HG03045 (cell line): ENCODE results near the gene YWHAH.

Experiments
- ATAC-seq: cut with Tn5 transposase; IDR thresholded peaks from one replicate; pipeline ENCODE4 v1.9.1; 2021; ENCODE audit warnings: mild to moderate bottlenecking, moderate library complexity; ENCODE audit not compliant: unreplicated experiment

YWHAH gene

DNA sequence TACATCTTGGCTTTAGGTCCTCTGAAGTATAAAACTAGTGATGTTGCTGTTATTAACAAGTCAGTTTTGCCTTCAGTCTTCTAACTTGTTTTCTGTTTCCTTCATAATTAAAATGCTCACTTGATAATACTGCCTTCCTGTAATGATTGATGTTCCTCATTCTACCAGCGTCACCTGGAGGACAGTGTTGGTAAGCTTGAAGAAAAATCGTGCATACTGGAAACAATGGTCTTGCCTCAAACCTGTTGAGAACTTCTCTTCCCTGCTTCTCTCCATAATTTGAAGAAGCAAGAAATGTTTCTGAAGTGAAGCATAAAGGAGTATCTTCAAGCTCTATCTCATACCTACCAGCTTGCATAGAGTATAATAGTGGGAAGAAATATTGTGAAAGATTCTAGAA lies 3.0 kb downstream of the YWHAH start:
- no peak for ATAC-seq

- no peak for ATAC-seq
These were observed 3.7 kb downstream of the YWHAH start for GRCh38 chr22:31948002-31948401.

DNA sequence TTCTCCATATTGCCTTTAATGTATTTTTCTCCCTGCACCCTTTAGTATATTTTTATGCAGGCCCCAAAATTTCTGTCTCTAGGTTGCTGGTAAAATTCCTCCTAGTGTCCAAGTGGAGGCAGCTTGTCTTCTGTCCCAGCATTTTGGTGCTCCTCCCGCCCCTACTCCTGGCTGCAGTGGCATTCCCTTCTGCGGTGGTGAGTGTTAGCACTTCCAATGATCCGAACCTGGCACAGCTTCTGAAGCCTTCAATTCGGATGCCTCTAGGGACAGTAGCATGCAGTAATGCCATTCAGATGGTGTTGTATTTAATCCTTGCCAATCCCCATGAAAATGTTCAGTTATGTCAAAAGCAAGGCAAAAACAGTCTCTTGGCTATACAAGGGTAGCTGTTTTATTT lies 5.9 kb downstream of the YWHAH start:
- no peak for ATAC-seq

DNA sequence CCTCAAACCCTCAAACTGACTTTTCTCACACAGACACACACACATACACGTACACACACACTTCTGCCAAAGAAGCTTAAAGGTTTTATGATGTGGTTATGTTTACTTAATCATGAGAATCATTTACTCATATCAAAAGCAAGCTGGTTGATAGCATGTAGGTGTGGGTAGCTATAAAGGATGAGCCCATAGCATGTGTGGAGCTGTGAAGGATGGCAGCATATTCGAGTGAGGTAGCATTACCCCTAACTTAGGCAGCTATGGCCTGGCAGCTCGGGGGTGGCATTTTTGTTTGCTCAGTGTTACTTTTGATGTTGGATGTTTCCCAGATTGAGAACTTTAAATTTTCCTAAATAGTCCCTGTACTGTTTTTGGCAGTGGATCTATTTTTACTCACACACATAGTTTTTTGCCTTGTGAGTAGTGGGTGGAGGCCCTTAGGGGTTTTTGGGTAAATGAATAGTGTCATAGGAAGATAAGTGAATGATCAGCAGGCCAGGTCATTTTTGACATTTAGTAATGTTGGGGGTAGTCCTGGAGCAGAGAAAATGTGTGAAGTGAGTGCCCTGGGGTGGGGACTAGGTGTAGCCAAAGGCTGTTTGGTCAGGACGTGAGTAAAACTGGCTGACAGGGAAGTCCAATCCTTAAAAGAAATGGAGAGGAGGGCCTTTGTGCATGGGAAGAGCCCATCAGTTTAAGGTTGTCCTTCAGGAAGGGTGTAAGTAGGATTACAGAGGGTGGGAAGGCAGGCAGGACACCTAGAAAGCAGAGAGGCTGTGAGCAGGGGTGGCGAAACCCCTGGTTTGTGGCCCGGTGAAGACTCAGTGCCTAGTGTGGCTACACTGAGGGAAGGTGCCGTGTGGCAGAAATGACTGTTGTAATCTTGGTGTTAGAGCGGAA lies 7.1 kb downstream of the YWHAH start:
- ATAC-seq: no peak

- no peak for ATAC-seq
These were observed 7.7 kb downstream of the YWHAH start for GRCh38 chr22:31952094-31952401.

GRCh38 chr22:31952472-31952871 lies 8.1 kb downstream of the YWHAH start:
- ATAC-seq: no peak

DNA sequence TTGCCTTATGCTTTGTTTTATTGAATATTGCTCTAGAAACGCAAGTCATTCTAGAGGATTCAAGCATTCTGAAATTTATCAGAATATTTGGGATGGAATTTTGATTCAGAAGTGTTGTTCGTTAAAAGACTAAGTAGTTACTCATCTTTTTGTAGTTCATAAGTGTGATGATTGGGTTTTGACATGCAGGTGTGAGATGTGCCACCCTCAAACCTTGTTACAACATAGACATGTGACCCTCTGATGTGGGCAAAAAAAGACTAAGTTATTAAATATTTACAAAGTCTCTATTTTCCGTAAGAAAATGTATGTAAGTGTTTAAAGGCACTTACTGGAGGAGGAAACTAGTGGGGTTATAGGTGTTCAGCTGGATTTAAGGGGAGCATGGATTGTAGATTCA lies 8.9 kb downstream of the YWHAH start:
- ATAC-seq: no peak

DNA sequence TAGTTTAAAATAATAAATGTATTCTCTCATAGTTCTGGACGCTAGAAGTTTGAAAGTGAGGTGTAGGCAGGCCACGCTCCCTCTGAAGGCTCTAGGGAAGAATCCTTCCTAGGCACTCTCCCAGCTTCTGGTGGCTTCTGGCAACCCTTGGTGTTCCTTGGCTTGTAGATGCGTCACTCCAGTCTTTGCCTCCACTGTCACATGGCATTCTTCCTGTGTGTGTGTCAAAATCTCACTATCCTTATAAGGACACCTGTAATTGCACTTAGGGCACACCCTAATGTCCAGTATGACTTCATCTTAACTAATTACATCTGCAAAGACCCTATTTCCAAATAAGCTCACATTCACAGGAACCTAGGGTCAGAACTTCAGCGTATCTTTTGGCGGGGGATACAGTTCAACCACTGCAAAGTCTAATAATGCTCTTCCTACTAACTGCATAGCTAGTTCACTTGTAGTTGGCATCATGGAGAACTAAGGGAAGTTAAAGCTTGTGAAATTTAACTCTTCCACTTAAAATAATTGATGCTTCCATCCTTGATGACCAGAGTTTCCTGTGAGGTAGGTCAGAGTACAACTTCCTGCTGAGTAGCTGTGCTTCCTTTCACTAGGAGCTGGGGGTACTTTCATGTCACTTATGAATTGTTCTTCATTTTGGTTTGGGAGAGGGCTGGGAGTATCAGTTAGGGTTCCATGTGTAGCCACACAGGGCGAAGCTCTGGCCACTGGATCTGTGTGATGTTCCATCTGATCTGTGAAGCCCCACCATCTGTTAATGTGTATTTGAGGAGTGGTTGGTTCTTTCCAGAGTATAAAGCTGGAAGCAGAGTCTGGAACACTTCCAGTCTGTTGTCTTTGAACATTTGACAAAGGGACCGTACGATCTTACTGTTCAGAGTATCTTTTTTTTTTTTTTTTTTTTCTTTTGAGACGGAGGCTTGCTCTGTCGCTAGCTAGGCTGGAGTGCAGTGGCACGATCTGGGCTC lies 10.5 kb downstream of the YWHAH start:
- no peak for ATAC-seq

DNA sequence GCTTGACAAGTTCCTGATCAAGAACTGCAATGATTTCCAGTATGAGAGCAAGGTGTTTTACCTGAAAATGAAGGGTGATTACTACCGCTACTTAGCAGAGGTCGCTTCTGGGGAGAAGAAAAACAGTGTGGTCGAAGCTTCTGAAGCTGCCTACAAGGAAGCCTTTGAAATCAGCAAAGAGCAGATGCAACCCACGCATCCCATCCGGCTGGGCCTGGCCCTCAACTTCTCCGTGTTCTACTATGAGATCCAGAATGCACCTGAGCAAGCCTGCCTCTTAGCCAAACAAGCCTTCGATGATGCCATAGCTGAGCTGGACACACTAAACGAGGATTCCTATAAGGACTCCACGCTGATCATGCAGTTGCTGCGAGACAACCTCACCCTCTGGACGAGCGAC lies 12.0 kb downstream of the YWHAH start:
- ATAC-seq: no peak

DNA sequence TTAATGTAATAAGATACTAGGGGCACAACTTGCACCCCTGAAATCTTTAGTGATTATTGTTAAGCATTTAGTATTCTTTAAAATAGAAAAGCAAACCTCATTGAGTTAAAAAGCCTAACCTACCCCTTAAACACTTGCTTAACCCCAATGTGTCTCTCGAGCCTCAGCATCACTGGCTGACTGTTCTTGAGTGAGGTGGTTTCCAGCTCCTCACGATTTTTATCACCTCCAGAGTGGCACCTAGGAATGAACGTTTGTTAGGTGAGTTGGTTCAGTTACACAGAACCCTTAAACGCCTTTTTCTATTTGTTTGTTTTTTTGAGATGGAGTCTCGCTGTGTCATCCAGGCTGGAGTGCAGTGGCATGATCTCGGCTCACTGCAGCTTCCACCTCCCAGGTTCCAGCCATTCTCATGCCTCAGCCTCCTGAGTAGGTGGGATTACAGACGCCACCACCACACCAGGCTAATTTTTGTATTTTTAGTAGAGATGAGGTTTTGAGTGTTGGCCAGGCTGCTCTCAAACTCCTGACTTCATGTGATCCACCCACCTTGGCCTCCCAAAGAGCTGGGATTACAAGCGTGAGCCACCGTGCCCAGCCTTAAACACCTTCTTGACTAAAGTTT lies 13.7 kb downstream of the YWHAH start:
- no peak for ATAC-seq

- ATAC-seq: no peak
These were observed 14.4 kb downstream of the YWHAH start for GRCh38 chr22:31958625-31959239.

DNA sequence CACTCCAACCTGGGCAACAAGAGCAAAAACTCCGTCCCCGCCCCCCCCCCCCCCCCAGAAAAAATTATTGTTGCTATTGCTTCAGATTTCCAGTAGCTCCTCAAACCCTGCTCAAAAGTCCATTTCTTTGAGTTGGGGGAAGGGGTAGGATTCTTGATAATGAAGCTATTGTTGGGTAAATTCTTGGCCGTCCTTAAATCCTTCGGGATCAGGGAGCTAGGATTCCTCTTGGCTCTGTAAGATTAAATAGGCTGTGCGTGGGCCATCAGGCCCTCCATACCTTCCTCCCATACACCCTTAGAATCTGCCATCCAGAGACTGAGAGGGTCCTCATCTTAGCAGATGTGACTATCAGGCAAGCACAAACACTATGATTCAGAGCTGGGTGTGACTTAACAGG lies 16.4 kb downstream of the YWHAH start:
- ATAC-seq: no peak

- ATAC-seq: no peak
These were observed 18.2 kb downstream of the YWHAH start for GRCh38 chr22:31962387-31963125.

DNA sequence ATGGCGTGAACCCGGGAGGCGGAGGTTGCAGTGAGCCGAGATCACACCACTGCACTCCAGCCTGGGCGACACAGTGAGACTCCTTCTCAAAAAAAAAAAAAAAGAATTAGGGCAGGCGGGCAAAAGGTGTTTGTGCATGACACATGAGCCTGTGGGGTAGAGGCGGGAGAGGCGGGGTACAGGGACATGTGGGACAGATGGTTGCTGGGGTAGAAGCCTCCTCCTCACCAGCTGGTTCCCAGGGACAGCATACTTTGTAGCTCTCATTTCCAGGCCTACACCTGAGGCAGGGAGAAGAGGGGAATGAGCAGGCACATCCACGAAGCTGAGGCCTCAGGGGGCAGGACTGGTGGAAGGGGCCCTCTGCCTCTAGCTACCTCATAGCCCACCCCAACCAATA lies 23.7 kb downstream of the YWHAH start:
- ATAC-seq: no peak

DNA sequence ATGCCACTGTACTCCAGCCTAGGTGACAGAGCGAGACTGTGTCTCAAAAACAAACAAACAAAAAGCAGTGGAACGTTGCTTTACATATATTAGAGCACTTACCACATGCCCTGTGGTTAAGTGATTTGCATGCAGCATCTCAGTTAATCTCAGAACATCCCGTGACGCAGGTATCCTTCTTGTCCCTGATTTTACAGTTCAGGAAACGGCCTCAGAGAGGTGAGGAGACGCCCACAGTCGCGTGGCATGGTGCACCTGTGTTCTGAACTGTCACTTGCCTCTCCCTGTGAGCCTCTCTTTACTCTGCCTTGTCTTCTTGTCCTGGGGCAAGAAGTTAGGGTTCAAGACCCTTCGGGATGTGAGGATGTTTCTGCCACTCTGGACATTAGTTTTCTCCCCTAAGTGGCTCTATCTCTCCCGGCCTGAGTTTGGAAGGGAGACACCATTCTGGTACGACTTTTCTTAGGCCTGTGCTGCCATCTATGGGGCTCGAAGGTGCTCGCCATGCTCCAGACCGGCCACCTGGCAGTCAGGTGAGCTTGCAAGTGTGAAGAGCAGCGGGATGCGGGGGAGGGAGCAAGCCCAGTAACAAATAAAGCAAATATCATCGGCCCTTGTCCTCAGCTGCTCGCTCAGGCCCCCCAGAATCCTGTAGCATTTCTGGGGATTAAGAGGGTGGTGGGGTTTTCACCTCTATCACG lies 25.6 kb downstream of the YWHAH start:
- ATAC-seq: peak; percentile 45

GRCh38 chr22:31970490-31971444 lies 26.4 kb downstream of the YWHAH start:
- ATAC-seq: peak; percentile 44

GRCh38 chr22:31972180-31972579 lies 27.8 kb downstream of the YWHAH start:
- ATAC-seq: no peak

DNA sequence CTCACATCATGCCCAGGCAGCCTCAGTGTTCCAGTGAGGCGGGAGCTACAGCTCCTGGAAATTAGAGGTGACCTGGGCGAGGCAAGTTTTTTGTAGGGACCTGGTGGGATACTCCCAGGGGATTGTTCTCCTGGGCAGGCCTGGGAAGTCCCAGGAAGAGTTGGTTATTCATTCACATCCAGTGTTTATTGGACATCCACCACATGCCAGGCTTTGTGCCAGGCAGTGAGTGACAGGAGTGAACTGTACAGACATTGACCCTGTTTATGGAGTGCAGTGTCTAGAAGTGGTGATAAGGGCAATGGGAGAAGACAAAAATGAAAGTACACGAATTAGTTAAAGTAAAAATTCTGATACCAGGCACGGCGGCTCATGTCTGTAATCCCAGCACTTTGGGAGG lies 29.4 kb downstream of the YWHAH start:
- no peak for ATAC-seq
